NT2/D1 (cell line): ENCODE results near the gene NASP.

Source experiments
- YY1 ChIP-seq: IDR thresholded peaks from 2 replicates; pipeline ENCODE4 v1.6.1; 2011; ENCODE audit not compliant: insufficient read length, insufficient read depth
- ZNF274 ChIP-seq: IDR thresholded peaks from 2 replicates; pipeline ENCODE4 v1.6.1; 2011; ENCODE audit warnings: mild to moderate bottlenecking, low read depth, low read length

DNA sequence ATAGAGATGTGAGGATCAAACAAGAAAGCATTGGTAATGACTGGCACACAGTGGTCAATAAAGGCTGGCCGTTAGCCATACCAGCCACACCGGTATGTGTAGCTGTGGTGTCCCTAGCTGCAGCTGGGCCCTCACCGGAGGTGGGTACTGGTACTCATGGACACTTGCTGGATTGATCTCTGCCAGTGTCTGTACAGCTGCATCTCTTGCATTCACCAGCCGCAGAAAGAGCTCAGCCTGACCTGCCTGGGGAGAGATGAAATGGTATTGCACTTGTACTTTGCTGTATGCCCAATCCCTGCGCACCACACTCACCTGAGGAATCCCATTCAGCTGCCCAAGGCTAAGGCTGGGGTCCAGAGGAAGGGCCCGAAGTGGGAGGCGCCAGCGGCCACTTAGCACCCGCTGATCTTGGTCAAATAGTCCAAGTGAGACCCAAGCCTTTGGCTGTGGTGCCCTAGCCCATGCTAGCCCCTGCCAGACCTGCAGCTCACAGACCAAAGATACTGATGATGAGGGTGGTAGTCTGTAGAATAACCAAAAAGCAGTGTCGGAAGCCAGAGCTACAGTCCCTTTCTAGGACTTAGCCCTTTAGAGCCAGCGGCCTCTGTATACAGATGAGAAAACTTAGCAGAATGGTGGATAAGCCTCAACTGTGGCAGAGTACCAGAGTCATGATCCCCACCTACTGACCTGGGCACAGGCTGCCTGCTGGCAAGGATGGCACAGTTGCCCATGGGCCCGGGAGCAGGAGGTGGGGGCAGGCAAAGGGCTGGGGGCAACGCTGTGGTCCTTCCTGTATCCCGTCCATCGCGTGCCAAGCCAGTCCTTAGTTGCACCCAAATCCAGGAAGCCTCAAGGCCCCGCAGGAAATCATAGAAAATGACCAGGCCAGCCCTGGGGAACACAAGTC is 37.0 kb downstream of the NASP start:
- TF ChIP-seq ZNF274 (no peak), YY1 (no peak)
